GM12878 (cell line): ENCODE data around the gene STAB2. TPM values are rescaled to one million over a fixed set of nuclear protein-coding genes. Genes with fewer than 3 reads are reported as not detected.

Experiments
- ATAC-seq: fragments of 200-7000 bp; cut with Tn5 transposase; 3 replicates; pipeline ENCODE4 v1.9.1; 2020; ENCODE audit warnings: mild to moderate bottlenecking, moderate library complexity
- BruUV-seq: library from RNA; stranded (reverse); fragments of 400-500 nt; replicated peaks from 2 replicates; lab custom pipeline; 2021; lab: Mats Ljungman, UMichigan
- CTCF ChIA-PET: fragments of 300-600 bp; sonication (Branson Sonifier 250); formaldehyde crosslinking; extraction: SDS; loops from one replicate; lab custom pipeline; 2021; ENCODE audit warnings: inconsistent platforms; lab: Yijun Ruan, JAX
- POLR2A ChIA-PET: fragments of 350-600 bp; formaldehyde crosslinking; extraction: SDS; loops from one replicate; lab custom pipeline; 2021; ENCODE audit warnings: inconsistent platforms; lab: Charles Lee
- RAD21 ChIA-PET: fragments of 300-600 bp; sonication (Branson Sonifier 250); formaldehyde crosslinking; loops from one replicate; lab custom pipeline; 2023; ENCODE audit warnings: antibody characterized with exemption; ENCODE audit not compliant: unreplicated experiment; lab: Charles Lee
- SMC1A ChIA-PET: fragments of 300-600 bp; sonication (Branson Sonifier 250); formaldehyde crosslinking; loops from one replicate; lab custom pipeline; 2023; ENCODE audit not compliant: unreplicated experiment, uncharacterized antibody; lab: Charles Lee
- DNase-seq: peaks from one replicate; pipeline ENCODE4 v3.0.0-alpha.2; 2011; ENCODE audit warnings: low read depth, low spot score
- FAIRE-seq: peaks from 3 replicates; lab custom pipeline; 2011; peaks lifted over from hg19 to GRCh38; lab: Jason Lieb, UNC
- H2AFZ ChIP-seq: 2 replicates; pipeline ENCODE4 v1.6.0; 2011; ENCODE audit warnings: low read depth, low read length, control low read depth; ENCODE audit not compliant: control insufficient read depth
- H3K27ac ChIP-seq: 2 replicates; pipeline ENCODE4 v1.5.1; 2011; ENCODE audit warnings: control low read depth; ENCODE audit not compliant: control insufficient read depth, insufficient read depth
- H3K27me3 ChIP-seq, 2 experiments: replicated peaks in 1 of 2; 2 replicates each; pipeline versions ENCODE4 v1.6.0 to v1.6.1; 2011; ENCODE audit warnings: low read length in 1 of 2; ENCODE audit not compliant: control insufficient read depth in 2 of 2, insufficient read depth in 2 of 2
- H3K36me3 ChIP-seq, 2 experiments: 2 replicates each; pipeline ENCODE4 v1.5.1; 2011; ENCODE audit warnings: low read length in 1 of 2; ENCODE audit not compliant: control insufficient read depth in 2 of 2, insufficient read depth in 2 of 2
- H3K4me1 ChIP-seq: 2 replicates; pipeline ENCODE4 v1.6.1; 2011; ENCODE audit warnings: mild to moderate bottlenecking, low read length, moderate library complexity, mixed read lengths; ENCODE audit not compliant: control insufficient read depth, insufficient read depth
- H3K4me2 ChIP-seq: 2 replicates; pipeline ENCODE4 v1.6.0; 2011; ENCODE audit warnings: control low read depth; ENCODE audit not compliant: control insufficient read depth, insufficient read depth
- H3K4me3 ChIP-seq: fragments of 200-600 bp; sonication (generic); 2 replicates; pipeline ENCODE4 v1.5.1; 2016
- H3K79me2 ChIP-seq: 2 replicates; pipeline ENCODE4 v1.6.0; 2011; ENCODE audit warnings: low read length; ENCODE audit not compliant: control insufficient read depth, insufficient read depth
- H3K9ac ChIP-seq: 2 replicates; pipeline ENCODE4 v1.8.0; 2011; ENCODE audit warnings: low read length, control low read depth, mixed read lengths; ENCODE audit not compliant: control insufficient read depth, insufficient read depth
- H3K9me3 ChIP-seq: replicated peaks from 3 replicates; pipeline ENCODE4 v1.5.1; 2011; ENCODE audit warnings: mild to moderate bottlenecking, low read length; ENCODE audit not compliant: control insufficient read depth, insufficient read depth
- H4K20me1 ChIP-seq: 2 replicates; pipeline ENCODE4 v1.6.0; 2011; ENCODE audit not compliant: control insufficient read depth, insufficient read depth
- EGR1 ChIP-seq, 2 experiments: IDR thresholded peaks; 1 replicate in 1 of 2; 2 replicates in 1 of 2; pipeline ENCODE4 v1.6.1; 2011 to 2012; ENCODE audit warnings: low read depth in 2 of 2, low read length in 2 of 2, borderline replicate concordance in 1 of 2, mild to moderate bottlenecking in 1 of 2, moderate library complexity in 1 of 2
- FOXK2 ChIP-seq: fragments of 450-650 bp; IDR thresholded peaks from 2 replicates; pipeline ENCODE4 v1.6.1; 2017; ENCODE audit warnings: mild to moderate bottlenecking, moderate library complexity
- IKZF1 ChIP-seq: fragments of 450-650 bp; conservative IDR thresholded peaks from 2 replicates; pipeline ENCODE4 v1.6.1; 2017; ENCODE audit warnings: antibody characterized with exemption, mild to moderate bottlenecking
- NRF1 ChIP-seq: conservative IDR thresholded peaks from 2 replicates; pipeline ENCODE4 v1.6.1; 2011; ENCODE audit warnings: mild to moderate bottlenecking, low read depth, low read length, improper control_type of control experiment
- RELA ChIP-seq: fragments of 450-650 bp; IDR thresholded peaks from 2 replicates; pipeline ENCODE4 v1.8.0; 2014; ENCODE audit warnings: borderline replicate concordance; ENCODE audit not compliant: partially characterized antibody
- ZNF384 ChIP-seq: IDR thresholded peaks from 2 replicates; pipeline ENCODE4 v1.6.1; 2012; ENCODE audit warnings: low read depth, mild to moderate bottlenecking, low read length, improper control_type of control experiment, borderline replicate concordance
- WGBS: methylation state at CpG from one replicate; pipeline ENCODE4 v1.1.6; 2016; ENCODE audit warnings: low lambda C conversion rate; ENCODE audit not compliant: insufficient replicate concordance, insufficient coverage; ENCODE audit errors: missing lambda C conversion rate; 5-methylcytosine and 5-hydroxymethylcytosine counted together
- in situ Hi-C: fragments of 300-500 bp; cut with MboI; formaldehyde crosslinking; loops from 9 replicates; pipeline ENCODE4 v1.14.3; 2018; ENCODE audit warnings: mixed read lengths
- intact Hi-C: fragments of 100-400 bp; cut with micrococcal nuclease; formaldehyde crosslinking; loops from one replicate; pipeline ENCODE4 v1.14.2; 2022; ENCODE audit not compliant: unreplicated experiment
- polyA plus RNA-seq, 11 experiments: library from polyadenylated mRNA; depleted of rRNA in 4 of 11; unstranded in 6 of 11; stranded (reverse) in 5 of 11; fragments of >200 nt; fragmentation: Nextera tagmentation in 4 of 11; fragmentation: Illumina TruSeq in 1 of 11; extraction: Ambion mirVana in 4 of 11; extraction: Trizol in 1 of 11; gene quantifications; 1 replicate in 1 of 11; 2 replicates in 10 of 11; pipeline versions ENCODE4 v1.2.1 to v1.2.3, GENCODE V29; 2011 to 2016; ENCODE audit warnings: inconsistent platforms in 2 of 11, missing spikeins in 2 of 11, low read depth in 1 of 11
- total RNA-seq, 4 experiments: library from RNA; depleted of rRNA in 3 of 4; stranded (reverse); fragments of >200 nt in 3 of 4; fragmentation: Illumina TruSeq in 1 of 4; extraction: Trizol in 1 of 4; gene quantifications; 2 replicates each; pipeline versions ENCODE4 v1.2.1 to v1.2.3, GENCODE V29; 2013 to 2021
- TF ChIP-seq, protein P1 (sequence below), 3 experiments: IDR thresholded peaks in 2 of 3; conservative IDR thresholded peaks in 1 of 3; 2 replicates each; pipeline ENCODE4 v1.5.1; 2011; ENCODE audit warnings: low read depth in 3 of 3, low read length in 3 of 3, mild to moderate bottlenecking in 3 of 3, control low read depth in 2 of 3, moderate library complexity in 2 of 3, inconsistent platforms in 1 of 3, mixed read lengths in 1 of 3; ENCODE audit not compliant: control insufficient read depth in 2 of 3, insufficient read depth in 1 of 3; ENCODE audit errors: extremely low read depth in 1 of 3
- TF ChIP-seq, protein P2 (sequence below): fragments of 450-650 bp; IDR thresholded peaks from 2 replicates; pipeline ENCODE4 v1.6.1; 2018; ENCODE audit warnings: borderline replicate concordance, mild to moderate bottlenecking; ENCODE audit not compliant: partially characterized antibody
- TF ChIP-seq, protein P3 (sequence below): fragments of 450-650 bp; IDR thresholded peaks from 2 replicates; pipeline ENCODE4 v1.6.1; 2017; ENCODE audit warnings: borderline replicate concordance
- TF ChIP-seq, protein P4 (sequence below): IDR thresholded peaks from 2 replicates; pipeline ENCODE4 v1.6.1; 2012; ENCODE audit warnings: mild to moderate bottlenecking, low read depth, low read length

Gene STAB2
- total and polyA plus RNA-seq, 10 of the 15 experiments (the other 5 are each of a cell fraction or from before 2014, with no cell fraction given) = 0.37 TPM; not detected in 9

DNA sequence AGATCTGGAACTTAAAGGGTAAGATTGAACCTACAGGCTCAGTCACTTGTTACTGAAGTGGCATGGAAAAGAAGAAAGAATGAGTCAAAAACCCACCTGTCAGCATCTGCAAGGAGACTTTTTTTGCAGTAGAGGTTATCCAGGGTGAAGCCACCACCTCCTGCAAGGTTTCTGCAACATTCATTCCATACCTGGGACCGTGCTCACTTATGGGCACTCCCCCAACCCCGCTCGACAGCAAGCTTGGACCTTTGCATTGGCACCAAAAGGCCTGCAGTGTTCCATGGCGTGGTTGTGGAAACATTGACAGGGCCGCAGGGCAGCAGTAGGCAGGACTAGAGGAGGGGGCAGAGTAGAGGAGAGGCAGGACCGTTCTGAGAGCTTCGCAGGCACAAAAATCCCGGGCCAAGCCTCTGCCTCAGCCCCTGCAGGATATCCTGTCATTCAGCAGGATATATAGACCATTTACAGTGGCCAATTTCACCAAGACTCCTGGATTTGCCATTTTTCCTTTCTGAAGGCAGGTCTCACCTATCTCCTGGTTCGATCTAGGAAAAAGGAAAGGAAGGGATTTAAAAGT, at the start of gene STAB2 (continued):
- TF ChIP-seq, protein P1, sequence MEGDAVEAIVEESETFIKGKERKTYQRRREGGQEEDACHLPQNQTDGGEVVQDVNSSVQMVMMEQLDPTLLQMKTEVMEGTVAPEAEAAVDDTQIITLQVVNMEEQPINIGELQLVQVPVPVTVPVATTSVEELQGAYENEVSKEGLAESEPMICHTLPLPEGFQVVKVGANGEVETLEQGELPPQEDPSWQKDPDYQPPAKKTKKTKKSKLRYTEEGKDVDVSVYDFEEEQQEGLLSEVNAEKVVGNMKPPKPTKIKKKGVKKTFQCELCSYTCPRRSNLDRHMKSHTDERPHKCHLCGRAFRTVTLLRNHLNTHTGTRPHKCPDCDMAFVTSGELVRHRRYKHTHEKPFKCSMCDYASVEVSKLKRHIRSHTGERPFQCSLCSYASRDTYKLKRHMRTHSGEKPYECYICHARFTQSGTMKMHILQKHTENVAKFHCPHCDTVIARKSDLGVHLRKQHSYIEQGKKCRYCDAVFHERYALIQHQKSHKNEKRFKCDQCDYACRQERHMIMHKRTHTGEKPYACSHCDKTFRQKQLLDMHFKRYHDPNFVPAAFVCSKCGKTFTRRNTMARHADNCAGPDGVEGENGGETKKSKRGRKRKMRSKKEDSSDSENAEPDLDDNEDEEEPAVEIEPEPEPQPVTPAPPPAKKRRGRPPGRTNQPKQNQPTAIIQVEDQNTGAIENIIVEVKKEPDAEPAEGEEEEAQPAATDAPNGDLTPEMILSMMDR (IDR thresholded peaks at IDR 0.05 in 2 of 3, conservative IDR thresholded peaks at IDR 0.05 in 1 of 3; ENCODE audit: control insufficient read depth in 2 of 3, extremely low read depth in 1 of 3, insufficient read depth in 1 of 3, low read depth in 3 of 3, low read length in 3 of 3) = no peak
- TF ChIP-seq EGR1 (IDR thresholded peaks at IDR 0.05; ENCODE audit: borderline replicate concordance in 1 of 2, low read depth in 2 of 2, low read length in 2 of 2) (no peak), RELA (no peak), IKZF1 (no peak), FOXK2 (no peak)
- TF ChIP-seq, protein P2, sequence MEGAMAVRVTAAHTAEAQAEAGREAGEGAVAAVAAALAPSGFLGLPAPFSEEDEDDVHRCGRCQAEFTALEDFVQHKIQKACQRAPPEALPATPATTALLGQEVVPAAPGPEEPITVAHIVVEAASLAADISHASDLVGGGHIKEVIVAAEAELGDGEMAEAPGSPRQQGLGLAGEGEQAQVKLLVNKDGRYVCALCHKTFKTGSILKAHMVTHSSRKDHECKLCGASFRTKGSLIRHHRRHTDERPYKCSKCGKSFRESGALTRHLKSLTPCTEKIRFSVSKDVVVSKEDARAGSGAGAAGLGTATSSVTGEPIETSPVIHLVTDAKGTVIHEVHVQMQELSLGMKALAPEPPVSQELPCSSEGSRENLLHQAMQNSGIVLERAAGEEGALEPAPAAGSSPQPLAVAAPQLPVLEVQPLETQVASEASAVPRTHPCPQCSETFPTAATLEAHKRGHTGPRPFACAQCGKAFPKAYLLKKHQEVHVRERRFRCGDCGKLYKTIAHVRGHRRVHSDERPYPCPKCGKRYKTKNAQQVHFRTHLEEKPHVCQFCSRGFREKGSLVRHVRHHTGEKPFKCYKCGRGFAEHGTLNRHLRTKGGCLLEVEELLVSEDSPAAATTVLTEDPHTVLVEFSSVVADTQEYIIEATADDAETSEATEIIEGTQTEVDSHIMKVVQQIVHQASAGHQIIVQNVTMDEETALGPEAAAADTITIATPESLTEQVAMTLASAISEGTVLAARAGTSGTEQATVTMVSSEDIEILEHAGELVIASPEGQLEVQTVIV = no peak

DNA sequence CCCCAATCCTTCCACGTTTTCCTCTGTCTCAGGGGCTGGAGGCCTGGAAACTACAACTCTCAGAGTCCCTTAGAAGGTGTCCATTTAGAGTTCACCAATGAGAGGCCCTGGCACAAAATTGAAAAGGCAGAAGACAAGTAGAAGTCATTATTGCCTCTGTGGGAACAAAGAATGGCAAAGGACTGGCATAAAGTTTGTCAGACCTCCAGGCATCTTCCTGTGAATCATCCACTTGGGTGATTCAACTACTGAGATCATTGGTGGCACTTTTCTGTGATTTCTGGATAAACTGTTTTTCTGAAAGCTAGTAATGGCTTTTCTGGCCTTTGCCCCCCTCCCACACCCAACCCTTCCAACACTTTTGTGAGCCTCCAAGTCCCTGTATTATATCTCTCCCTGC, 48.7 kb upstream of the STAB2 start:
- intact Hi-C loops = no loop called here

More for the DNA sequence above, 48.7 kb upstream of the STAB2 start:
- WGBS = 0% methylated on average over 1 of the region's 1 CpG
- Histone ChIP-seq H3K9ac (no peak overlapping the region), H3K9me3 (no peaks in the 10 kb centered on the region; the same call in 2 of the 3 replicates), H3K27ac (no peak overlapping the region), H3K4me3 (no peak overlapping the region), H4K20me1 (no peaks in the 10 kb centered on the region)
- ChIA-PET SMC1A (interaction anchor here (1.4 to 2.8 kb wide), 3 partner anchors 12 to 42 kb away, joined by 3 to 18 read pairs (median 6); no protein-coding TSS in a partner anchor), POLR2A (no interaction called here)
- BruUV-seq = no TSS peak
- in situ Hi-C loops = loop anchor here (25.0 kb wide), 1 partner anchor 1601 kb away; no protein-coding TSS in a partner anchor
- FAIRE-seq = no peak
- TF ChIP-seq, protein P3, sequence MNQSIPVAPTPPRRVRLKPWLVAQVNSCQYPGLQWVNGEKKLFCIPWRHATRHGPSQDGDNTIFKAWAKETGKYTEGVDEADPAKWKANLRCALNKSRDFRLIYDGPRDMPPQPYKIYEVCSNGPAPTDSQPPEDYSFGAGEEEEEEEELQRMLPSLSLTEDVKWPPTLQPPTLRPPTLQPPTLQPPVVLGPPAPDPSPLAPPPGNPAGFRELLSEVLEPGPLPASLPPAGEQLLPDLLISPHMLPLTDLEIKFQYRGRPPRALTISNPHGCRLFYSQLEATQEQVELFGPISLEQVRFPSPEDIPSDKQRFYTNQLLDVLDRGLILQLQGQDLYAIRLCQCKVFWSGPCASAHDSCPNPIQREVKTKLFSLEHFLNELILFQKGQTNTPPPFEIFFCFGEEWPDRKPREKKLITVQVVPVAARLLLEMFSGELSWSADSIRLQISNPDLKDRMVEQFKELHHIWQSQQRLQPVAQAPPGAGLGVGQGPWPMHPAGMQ = no peak
- TF ChIP-seq ZNF384 (no peak), NRF1 (no peak)
- TF ChIP-seq, protein P4, sequence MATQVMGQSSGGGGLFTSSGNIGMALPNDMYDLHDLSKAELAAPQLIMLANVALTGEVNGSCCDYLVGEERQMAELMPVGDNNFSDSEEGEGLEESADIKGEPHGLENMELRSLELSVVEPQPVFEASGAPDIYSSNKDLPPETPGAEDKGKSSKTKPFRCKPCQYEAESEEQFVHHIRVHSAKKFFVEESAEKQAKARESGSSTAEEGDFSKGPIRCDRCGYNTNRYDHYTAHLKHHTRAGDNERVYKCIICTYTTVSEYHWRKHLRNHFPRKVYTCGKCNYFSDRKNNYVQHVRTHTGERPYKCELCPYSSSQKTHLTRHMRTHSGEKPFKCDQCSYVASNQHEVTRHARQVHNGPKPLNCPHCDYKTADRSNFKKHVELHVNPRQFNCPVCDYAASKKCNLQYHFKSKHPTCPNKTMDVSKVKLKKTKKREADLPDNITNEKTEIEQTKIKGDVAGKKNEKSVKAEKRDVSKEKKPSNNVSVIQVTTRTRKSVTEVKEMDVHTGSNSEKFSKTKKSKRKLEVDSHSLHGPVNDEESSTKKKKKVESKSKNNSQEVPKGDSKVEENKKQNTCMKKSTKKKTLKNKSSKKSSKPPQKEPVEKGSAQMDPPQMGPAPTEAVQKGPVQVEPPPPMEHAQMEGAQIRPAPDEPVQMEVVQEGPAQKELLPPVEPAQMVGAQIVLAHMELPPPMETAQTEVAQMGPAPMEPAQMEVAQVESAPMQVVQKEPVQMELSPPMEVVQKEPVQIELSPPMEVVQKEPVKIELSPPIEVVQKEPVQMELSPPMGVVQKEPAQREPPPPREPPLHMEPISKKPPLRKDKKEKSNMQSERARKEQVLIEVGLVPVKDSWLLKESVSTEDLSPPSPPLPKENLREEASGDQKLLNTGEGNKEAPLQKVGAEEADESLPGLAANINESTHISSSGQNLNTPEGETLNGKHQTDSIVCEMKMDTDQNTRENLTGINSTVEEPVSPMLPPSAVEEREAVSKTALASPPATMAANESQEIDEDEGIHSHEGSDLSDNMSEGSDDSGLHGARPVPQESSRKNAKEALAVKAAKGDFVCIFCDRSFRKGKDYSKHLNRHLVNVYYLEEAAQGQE = no peak
- TF ChIP-seq, all 136 proteins: peak for 0
- ChIA-PET CTCF (interaction anchor here (0.6 to 1.4 kb wide), 5 partner anchors 33 to 655 kb away, joined by 3 to 5 read pairs (median 4); no protein-coding TSS in a partner anchor), RAD21 (interaction anchor here (1.1 kb wide), 1 partner anchor 41 kb away, joined by 4 read pairs; no protein-coding TSS in a partner anchor)
- no peaks in the 10 kb centered on the region for H3K4me1 ChIP-seq
- DNase-seq = no peak
- H3K36me3 ChIP-seq = no peaks in the 10 kb centered on the region
- no peak overlapping the region for H2AFZ ChIP-seq
- no peaks in the 10 kb centered on the region for H3K27me3 ChIP-seq
- H3K79me2 ChIP-seq = no peaks in the 10 kb centered on the region
- H3K4me2 ChIP-seq = no peak overlapping the region
- ATAC-seq = no peak
